OCI-LY7 (cell line): Measurements from ENCODE around the gene ARHGAP28. TPM values are rescaled to one million over a fixed set of nuclear protein-coding genes. Genes with fewer than 3 reads are reported as not detected.

ENCODE experiments used
- BruUV-seq: library from RNA; stranded (reverse); fragments of 400-500 nt; replicated peaks from 2 replicates; lab custom pipeline; 2021; lab: Mats Ljungman, UMichigan
- CTCF ChIA-PET: fragments of 300-600 bp; sonication (Branson Sonifier 250); formaldehyde crosslinking; loops from one replicate; lab custom pipeline; 2022; ENCODE audit warnings: antibody characterized with exemption; ENCODE audit not compliant: unreplicated experiment; lab: Charles Lee
- POLR2A ChIA-PET: fragments of 300-600 bp; sonication (Branson Sonifier 250); formaldehyde crosslinking; loops from one replicate; lab custom pipeline; 2022; ENCODE audit warnings: antibody characterized with exemption; lab: Charles Lee
- DNase-seq: peaks from one replicate; pipeline ENCODE4 v3.0.0-alpha.2; 2015; ENCODE audit warnings: low spot score
- H2AFZ ChIP-seq: fragments of 200-600 bp; sonication (generic), shearing (Covaris generic); 2 replicates; pipeline ENCODE4 v1.6.1; 2014; ENCODE audit warnings: mild to moderate bottlenecking, antibody characterized with exemption, low read length, moderate library complexity
- H3K27ac ChIP-seq: fragments of 200-600 bp; sonication (generic); 2 replicates; pipeline ENCODE4 v1.5.1; 2014; ENCODE audit warnings: mixed run types, low read depth, mild to moderate bottlenecking, moderate library complexity, low read length, inconsistent platforms; ENCODE audit not compliant: poor library complexity, severe bottlenecking
- H3K36me3 ChIP-seq: fragments of 200-600 bp; sonication (generic); 2 replicates; pipeline ENCODE4 v1.6.1; 2014; ENCODE audit warnings: mild to moderate bottlenecking, antibody characterized with exemption, low read length, moderate library complexity, mixed read lengths; ENCODE audit not compliant: insufficient read depth
- H3K4me1 ChIP-seq: fragments of 200-600 bp; sonication (generic); 2 replicates; pipeline ENCODE4 v1.5.1; 2014; ENCODE audit warnings: mild to moderate bottlenecking, low read length; ENCODE audit not compliant: insufficient read depth, poor library complexity, severe bottlenecking
- H3K4me2 ChIP-seq: fragments of 200-600 bp; sonication (generic); 2 replicates; pipeline ENCODE4 v1.6.1; 2014; ENCODE audit warnings: mild to moderate bottlenecking, low read length
- H3K4me3 ChIP-seq: fragments of 200-600 bp; sonication (generic); 2 replicates; pipeline ENCODE4 v1.5.1; 2014; ENCODE audit warnings: mild to moderate bottlenecking, low read depth, low read length; ENCODE audit not compliant: poor library complexity, severe bottlenecking
- H3K79me2 ChIP-seq: fragments of 200-600 bp; sonication (generic); 2 replicates; pipeline ENCODE4 v1.6.1; 2016; ENCODE audit warnings: low read depth, mild to moderate bottlenecking, low read length, moderate library complexity, mixed read lengths; ENCODE audit not compliant: insufficient read depth
- H3K9me2 ChIP-seq: fragments of 200-600 bp; sonication (generic); 2 replicates; pipeline ENCODE4 v1.6.1; 2016; ENCODE audit warnings: mild to moderate bottlenecking, low read length, mixed read lengths; ENCODE audit not compliant: insufficient read depth
- H3K9me3 ChIP-seq: fragments of 200-600 bp; sonication (generic); 2 replicates; pipeline ENCODE4 v1.6.1; 2014; ENCODE audit warnings: mild to moderate bottlenecking, mixed run types, low read length, mixed read lengths
- H4K20me1 ChIP-seq: fragments of 200-600 bp; sonication (generic); 2 replicates; pipeline ENCODE4 v1.6.1; 2014; ENCODE audit warnings: mild to moderate bottlenecking, antibody characterized with exemption, low read length, moderate library complexity, mixed read lengths; ENCODE audit not compliant: insufficient read depth
- CTCF ChIP-seq: fragments of 200-600 bp; sonication (generic); conservative IDR thresholded peaks from 2 replicates; pipeline ENCODE4 v1.5.1; 2014; ENCODE audit warnings: mild to moderate bottlenecking, antibody characterized with exemption, low read length, moderate library complexity, mixed read lengths
- EZH2phosphoT487 ChIP-seq: fragments of 200-600 bp; sonication (generic); IDR thresholded peaks from 2 replicates; pipeline ENCODE4 v1.6.1; 2018; ENCODE audit warnings: low read depth, borderline replicate concordance, mild to moderate bottlenecking, mixed run types, antibody characterized with exemption, low read length, moderate library complexity, mixed read lengths
- intact Hi-C: fragments of 100-400 bp; cut with micrococcal nuclease; formaldehyde crosslinking; loops from one replicate; pipeline ENCODE4 v1.10.0; 2022; ENCODE audit not compliant: unreplicated experiment
- total RNA-seq, 2 experiments: library from RNA; depleted of rRNA in 1 of 2; stranded (reverse); fragments of >200 nt in 1 of 2; shearing (Covaris generic) in 1 of 2; gene quantifications; 2 replicates each; pipeline ENCODE4 v1.2.3, GENCODE V29; 2014 to 2022

The ARHGAP28 gene
- total RNA-seq, 2 experiments from 2014 or later = not detected

- no peak overlapping the region for H3K4me3 ChIP-seq
- no peak overlapping the region for H3K4me2 ChIP-seq
- no peak overlapping the region for H2AFZ ChIP-seq
- no peak for TF ChIP-seq EZH2phosphoT487
- TF ChIP-seq CTCF = no peak
- no peaks in the 10 kb centered on the region for H3K36me3 ChIP-seq
- no peak for DNase-seq
- no peak overlapping the region for H3K27ac ChIP-seq
- no peaks in the 10 kb centered on the region for H3K79me2 ChIP-seq
- BruUV-seq = no TSS peak
- no peaks in the 10 kb centered on the region for H3K4me1 ChIP-seq
- no peaks in the 10 kb centered on the region for H4K20me1 ChIP-seq
- ChIA-PET POLR2A (no interaction called here), CTCF (no interaction called here)
- intact Hi-C loops = no loop called here
- no peaks in the 10 kb centered on the region for H3K9me3 ChIP-seq
- H3K9me2 ChIP-seq = no peaks in the 10 kb centered on the region
Measured at GRCh38 chr18:6748241-6748640, 18.7 kb downstream of the ARHGAP28 start.

- H2AFZ ChIP-seq = no peak overlapping the region
- no peaks in the 10 kb centered on the region for H3K9me2 ChIP-seq
- H3K4me2 ChIP-seq = no peak overlapping the region
- BruUV-seq = no TSS peak
- no peaks in the 10 kb centered on the region for H4K20me1 ChIP-seq
- no peaks in the 10 kb centered on the region for H3K36me3 ChIP-seq
- no peaks in the 10 kb centered on the region for H3K4me1 ChIP-seq
- no peaks in the 10 kb centered on the region for H3K9me3 ChIP-seq
- no peaks in the 10 kb centered on the region for H3K79me2 ChIP-seq
- ChIA-PET POLR2A (interaction anchor here (0.6 kb wide), 1 partner anchor 14 kb away, joined by 3 read pairs; no protein-coding TSS in a partner anchor), CTCF (no interaction called here)
- no peak for DNase-seq
- TF ChIP-seq EZH2phosphoT487 (no peak), CTCF (no peak)
- H3K27ac ChIP-seq = no peak overlapping the region
- intact Hi-C loops = no loop called here
- H3K4me3 ChIP-seq = no peak overlapping the region
Measured at GRCh38 chr18:6750411-6750810, 20.9 kb downstream of the ARHGAP28 start.

GRCh38 chr18:6751222-6751621 is 21.7 kb downstream of the ARHGAP28 start:
- no peak for DNase-seq
- Histone ChIP-seq H3K79me2 (no peaks in the 10 kb centered on the region), H3K36me3 (no peaks in the 10 kb centered on the region), H4K20me1 (no peaks in the 10 kb centered on the region), H3K4me3 (no peak overlapping the region), H3K9me3 (no peaks in the 10 kb centered on the region), H3K4me1 (no peaks in the 10 kb centered on the region), H3K27ac (no peak overlapping the region), H2AFZ (no peak overlapping the region), H3K9me2 (no peaks in the 10 kb centered on the region), H3K4me2 (no peak overlapping the region)
- TF ChIP-seq CTCF (no peak), EZH2phosphoT487 (no peak)
- POLR2A ChIA-PET = interaction anchor here (0.6 kb wide), 1 partner anchor 15 kb away, joined by 3 read pairs; no protein-coding TSS in a partner anchor
- intact Hi-C loops = no loop called here
- CTCF ChIA-PET = no interaction called here
- no TSS peak for BruUV-seq
